Measurements from ENCODE around the gene ZNF205. TPM values are rescaled to one million over a fixed set of nuclear protein-coding genes. Genes with fewer than 3 reads are reported as not detected.

ZNF205 gene
- total and polyA plus RNA-seq, 2 experiments from 2014 or later: 16.6 to 29.1 TPM

DNA sequence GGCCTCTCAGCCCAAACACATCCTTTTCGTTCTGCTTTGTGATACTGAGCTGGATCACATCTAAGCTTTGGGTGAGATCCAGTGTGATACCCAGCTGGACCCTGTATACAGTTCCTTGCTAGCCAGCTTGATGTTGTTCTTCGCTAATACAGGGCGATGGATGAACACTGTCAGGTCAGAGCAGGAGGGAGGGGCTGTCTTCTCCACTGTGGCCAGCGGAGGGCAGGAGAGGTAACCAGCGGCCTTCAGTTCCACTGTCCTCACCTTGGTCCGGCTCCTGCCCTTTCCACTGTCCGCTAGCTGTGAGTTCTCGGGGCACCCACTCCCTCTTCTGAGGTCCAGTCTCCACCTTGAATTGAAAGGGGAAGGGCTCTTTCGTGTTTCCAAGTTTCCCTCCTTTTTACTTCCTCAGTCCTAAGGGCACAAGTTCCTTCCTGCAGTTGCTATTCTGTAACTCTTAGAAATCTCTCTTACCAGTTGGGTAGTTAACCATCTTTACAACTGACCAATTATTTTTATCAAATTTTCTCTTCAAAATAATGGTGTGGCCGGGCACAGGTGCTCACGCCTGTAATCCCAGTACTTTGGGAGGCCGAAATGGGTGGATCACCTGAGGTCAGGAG, 19.5 kb downstream of the ZNF205 start:
- Histone ChIP-seq H3K27ac (ENCODE audit: low read depth) (0 out of 2 replicates have a peak overlapping the region, but pooled peaks have one; percentile 37), H3K4me1 (ENCODE audit: insufficient read depth) (peaks cover 40% of the 10 kb centered on the region), H3K36me3 (ENCODE audit: insufficient read depth) (peaks cover 6% of the 10 kb centered on the region; the same call in 1 of the 2 replicates), H3K79me2 (replicated peaks; ENCODE audit: insufficient read depth) (peaks cover 28% of the 10 kb centered on the region), H3K4me2 (no peak overlapping the region), H4K20me1 (replicated peaks; ENCODE audit: insufficient read depth) (peaks cover 6% of the 10 kb centered on the region), H3K4me3 (no peak overlapping the region), H2AFZ (no peak overlapping the region), H3K27me3 (ENCODE audit: insufficient read depth) (no peaks in the 10 kb centered on the region), H3K9me2 (ENCODE audit: insufficient read depth) (no peaks in the 10 kb centered on the region), H3F3A (replicated peaks; ENCODE audit: low read depth) (peaks cover 52% of the 10 kb centered on the region)
- Mint-ChIP-seq H3K9me3 (no peaks in the 10 kb centered on the region; the same call in 2 of the 3 replicates), H3K27me3 (ENCODE audit: insufficient read depth, low read depth, poor library complexity) (peaks cover 19% of the 10 kb centered on the region), H3K4me3 (peak overlapping the region; percentile 47; the same call in 1 of the 3 replicates), H3K4me1 (peaks cover 32% of the 10 kb centered on the region), H3K36me3 (ENCODE audit: low read depth) (peaks cover 41% of the 10 kb centered on the region), H3K27ac (no peak overlapping the region; the same call in 1 of the 2 replicates)
- TF ChIP-seq REST (IDR thresholded peaks at IDR 0.05; ENCODE audit: unreplicated experiment): no peak
- TF ChIP-seq, protein P1, sequence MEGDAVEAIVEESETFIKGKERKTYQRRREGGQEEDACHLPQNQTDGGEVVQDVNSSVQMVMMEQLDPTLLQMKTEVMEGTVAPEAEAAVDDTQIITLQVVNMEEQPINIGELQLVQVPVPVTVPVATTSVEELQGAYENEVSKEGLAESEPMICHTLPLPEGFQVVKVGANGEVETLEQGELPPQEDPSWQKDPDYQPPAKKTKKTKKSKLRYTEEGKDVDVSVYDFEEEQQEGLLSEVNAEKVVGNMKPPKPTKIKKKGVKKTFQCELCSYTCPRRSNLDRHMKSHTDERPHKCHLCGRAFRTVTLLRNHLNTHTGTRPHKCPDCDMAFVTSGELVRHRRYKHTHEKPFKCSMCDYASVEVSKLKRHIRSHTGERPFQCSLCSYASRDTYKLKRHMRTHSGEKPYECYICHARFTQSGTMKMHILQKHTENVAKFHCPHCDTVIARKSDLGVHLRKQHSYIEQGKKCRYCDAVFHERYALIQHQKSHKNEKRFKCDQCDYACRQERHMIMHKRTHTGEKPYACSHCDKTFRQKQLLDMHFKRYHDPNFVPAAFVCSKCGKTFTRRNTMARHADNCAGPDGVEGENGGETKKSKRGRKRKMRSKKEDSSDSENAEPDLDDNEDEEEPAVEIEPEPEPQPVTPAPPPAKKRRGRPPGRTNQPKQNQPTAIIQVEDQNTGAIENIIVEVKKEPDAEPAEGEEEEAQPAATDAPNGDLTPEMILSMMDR (conservative IDR thresholded peaks at IDR 0.05; ENCODE audit: low read depth in 2 of 2): peak; percentile 64 to 82
- DNase-seq (ENCODE audit: low spot score) (peak; percentile 90), ATAC-seq (peak; percentile 41)

- peak overlapping the region; percentile 99 for H3K27ac Mint-ChIP-seq
- peak overlapping the region; percentile 98 for H3K27ac ChIP-seq (ENCODE audit: low read depth)
- no peak for TF ChIP-seq CREB1 (CRISPR knock-in tag; IDR thresholded peaks at IDR 0.05; ENCODE audit: low read depth)
- no peak for TF ChIP-seq ZNF462 (CRISPR knock-in tag; IDR thresholded peaks at IDR 0.05)
- no peak for TF ChIP-seq POLR2AphosphoS5 (IDR thresholded peaks at IDR 0.05; ENCODE audit: low read depth)
- TF ChIP-seq EZH2phosphoT487 (IDR thresholded peaks at IDR 0.05; ENCODE audit: unreplicated experiment): no peak
Measured at GRCh38 chr16:3133844-3134243, 21.5 kb downstream of the ZNF205 start.

More at GRCh38 chr16:3133844-3134243, 21.5 kb downstream of the ZNF205 start:
- H3F3A ChIP-seq (replicated peaks; ENCODE audit: low read depth): peaks cover 40% of the 10 kb centered on the region
- no peak for ATAC-seq
- peaks cover 18% of the 10 kb centered on the region for H3K4me1 Mint-ChIP-seq
- H3K9me3 Mint-ChIP-seq: no peaks in the 10 kb centered on the region; the same call in 2 of the 3 replicates
- peaks cover 28% of the 10 kb centered on the region for H3K79me2 ChIP-seq (replicated peaks; ENCODE audit: insufficient read depth)
- H3K4me3 Mint-ChIP-seq: peak overlapping the region; percentile 99
- no peaks in the 10 kb centered on the region for H3K27me3 ChIP-seq (ENCODE audit: insufficient read depth)
- H3K27me3 Mint-ChIP-seq (ENCODE audit: insufficient read depth, low read depth, poor library complexity): peaks cover 13% of the 10 kb centered on the region
- peaks cover under 1% of the 10 kb centered on the region; the same call in 1 of the 2 replicates for H3K36me3 ChIP-seq (ENCODE audit: insufficient read depth)
- H3K4me1 ChIP-seq (ENCODE audit: insufficient read depth): peaks cover 24% of the 10 kb centered on the region
- peak overlapping the region; percentile 83 for H3K4me2 ChIP-seq
- no peak for DNase-seq (ENCODE audit: low spot score)
- no peak overlapping the region for H2AFZ ChIP-seq
- H3K36me3 Mint-ChIP-seq (ENCODE audit: low read depth): peaks cover 30% of the 10 kb centered on the region; the same call in 2 of the 3 replicates
- H4K20me1 ChIP-seq (replicated peaks; ENCODE audit: insufficient read depth): peaks cover 6% of the 10 kb centered on the region
- peak overlapping the region; percentile 98 for H3K4me3 ChIP-seq
- H3K9me2 ChIP-seq (ENCODE audit: insufficient read depth): no peaks in the 10 kb centered on the region
